Stomach (tissue), 9 donors: Measurements from ENCODE around the gene PDCD4. TPM values are rescaled to one million over a fixed set of nuclear protein-coding genes. Genes with fewer than 3 reads are reported as not detected.
"Not testable (repeated sequence)": the region's sequence is repeated elsewhere in the genome, so short reads cannot be mapped to it uniquely, and the experiment has no call there.

ENCODE experiments used
- DNase-seq, 2 donors: peaks; one replicate each; pipeline versions ENCODE4 v3.0.0 to v3.0.0-alpha.2; 2013 to 2019
- H3K27ac ChIP-seq, 5 donors: fragments of 200-600 bp in 4 of 5; sonication (generic) in 4 of 5; one replicate each; pipeline ENCODE4 v1.5.1; 2013 to 2019; ENCODE audit warnings: mild to moderate bottlenecking in 1 of 5, moderate library complexity in 1 of 5
- H3K27me3 ChIP-seq, 3 donors: fragments of 200-600 bp; sonication (generic); one replicate each; pipeline ENCODE4 v1.5.1; 2017 to 2019; ENCODE audit warnings: mixed run types in 1 of 3
- H3K36me3 ChIP-seq, 4 donors: fragments of 200-600 bp; sonication (generic); 1 replicate in 3 of 4; 2 replicates in 1 of 4; pipeline ENCODE4 v1.5.1; 2016 to 2019
- H3K4me1 ChIP-seq, 4 donors: fragments of 200-600 bp; sonication (generic); one replicate each; pipeline ENCODE4 v1.5.1; 2016 to 2019
- H3K4me3 ChIP-seq, 4 donors: fragments of 200-600 bp; sonication (generic) in 3 of 4; one replicate each; pipeline ENCODE4 v1.5.1; 2016 to 2019; ENCODE audit warnings: mild to moderate bottlenecking in 1 of 4
- H3K9me3 ChIP-seq, 4 donors: fragments of 200-600 bp; sonication (generic); one replicate each; pipeline ENCODE4 v1.5.1; 2016 to 2019
- EP300 ChIP-seq: sonication (generic); formaldehyde crosslinking; IDR thresholded peaks from one replicate; pipeline ENCODE4 v1.6.1; 2017; ENCODE audit warnings: antibody characterized with exemption
- POLR2A ChIP-seq, 4 donors: fragments of 450-650 bp; IDR thresholded peaks; one replicate each; pipeline ENCODE4 v1.6.1; 2016; ENCODE audit warnings: antibody characterized with exemption in 4 of 4, control low read depth in 2 of 4, mild to moderate bottlenecking in 1 of 4, moderate library complexity in 1 of 4
- POLR2AphosphoS5 ChIP-seq, 3 donors: sonication (generic); formaldehyde crosslinking; IDR thresholded peaks; one replicate each; pipeline ENCODE4 v1.6.1; 2016; ENCODE audit warnings: antibody characterized with exemption in 3 of 3
- WGBS, 5 donors: extraction: QIAGEN DNeasy Blood & Tissue Kit in 3 of 5; methylation state at CpG; one replicate each; pipeline versions ENCODE4 v1.1.5 to v1.1.7; 2013 to 2018; 5-methylcytosine and 5-hydroxymethylcytosine counted together
- intact Hi-C: fragments of 100-400 bp; cut with DNase I; formaldehyde crosslinking; loops from one replicate; pipeline ENCODE4 v1.15.1; 2023; ENCODE audit warnings: low total_unique reads
- polyA plus RNA-seq, 3 donors: library from polyadenylated mRNA; stranded (reverse); fragments of 200-250 nt; gene quantifications; one replicate each; pipeline ENCODE4 v1.2.3, GENCODE V29; 2013
- total RNA-seq, 5 donors: library from RNA; depleted of rRNA; stranded (reverse); fragments of >200 nt; gene quantifications; one replicate each; pipeline versions ENCODE4 v1.1.0 to v1.2.3, GENCODE V29; 2014 to 2016
- TF ChIP-seq, protein P1 (sequence below), 7 experiments: fragments of 450-650 bp in 4 of 7; fragments of 200-600 bp in 3 of 7; sonication (generic) in 3 of 7; IDR thresholded peaks; one replicate each; pipeline ENCODE4 v1.5.1; 2016 to 2019; ENCODE audit warnings: antibody characterized with exemption in 7 of 7, control low read depth in 2 of 7, mild to moderate bottlenecking in 1 of 7
- donor health status: healthy with polysubstance abuse.
- donor health status: Bipolar disorder and iron deficiency.
- donor health status: healthy.

Gene PDCD4
- total and polyA plus RNA-seq, 8 donors = 39.3 to 605 (median 119) TPM

DNA sequence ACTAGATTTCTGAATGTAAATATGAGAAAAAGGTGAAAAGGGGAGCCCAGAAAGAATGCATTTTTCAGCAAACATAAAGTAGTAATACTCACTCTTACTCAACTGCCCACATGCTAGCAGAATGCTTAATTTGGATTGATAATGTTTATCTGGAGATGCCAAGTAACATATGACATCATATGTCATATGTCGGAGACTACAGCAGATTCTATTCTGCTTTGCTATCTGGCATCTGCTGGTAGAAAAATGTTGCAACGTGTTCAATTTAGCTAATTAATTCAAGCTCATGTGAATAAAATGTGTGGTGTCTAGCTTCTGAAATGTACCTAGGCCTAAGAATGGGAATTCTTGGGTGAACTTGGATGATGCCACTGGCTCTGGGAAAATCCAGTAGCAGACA is 42.7 kb downstream of the PDCD4 start:
- no peak overlapping the region for H3K27ac ChIP-seq
- peaks cover 5 to 25% (median 16%) of the 10 kb centered on the region in 4 donors for H3K4me1 ChIP-seq
- no peaks in the 10 kb centered on the region for H3K9me3 ChIP-seq
- H3K4me3 ChIP-seq = no peak overlapping the region
- WGBS, 5 donors = 77 to 86% (median 84%) methylated on average over 2 of the region's 2 CpGs
- no peaks in the 10 kb centered on the region for H3K27me3 ChIP-seq
- TF ChIP-seq EP300 = no peak
- TF ChIP-seq POLR2A (IDR thresholded peaks at IDR 0.05) = no peak
- TF ChIP-seq, protein P1, sequence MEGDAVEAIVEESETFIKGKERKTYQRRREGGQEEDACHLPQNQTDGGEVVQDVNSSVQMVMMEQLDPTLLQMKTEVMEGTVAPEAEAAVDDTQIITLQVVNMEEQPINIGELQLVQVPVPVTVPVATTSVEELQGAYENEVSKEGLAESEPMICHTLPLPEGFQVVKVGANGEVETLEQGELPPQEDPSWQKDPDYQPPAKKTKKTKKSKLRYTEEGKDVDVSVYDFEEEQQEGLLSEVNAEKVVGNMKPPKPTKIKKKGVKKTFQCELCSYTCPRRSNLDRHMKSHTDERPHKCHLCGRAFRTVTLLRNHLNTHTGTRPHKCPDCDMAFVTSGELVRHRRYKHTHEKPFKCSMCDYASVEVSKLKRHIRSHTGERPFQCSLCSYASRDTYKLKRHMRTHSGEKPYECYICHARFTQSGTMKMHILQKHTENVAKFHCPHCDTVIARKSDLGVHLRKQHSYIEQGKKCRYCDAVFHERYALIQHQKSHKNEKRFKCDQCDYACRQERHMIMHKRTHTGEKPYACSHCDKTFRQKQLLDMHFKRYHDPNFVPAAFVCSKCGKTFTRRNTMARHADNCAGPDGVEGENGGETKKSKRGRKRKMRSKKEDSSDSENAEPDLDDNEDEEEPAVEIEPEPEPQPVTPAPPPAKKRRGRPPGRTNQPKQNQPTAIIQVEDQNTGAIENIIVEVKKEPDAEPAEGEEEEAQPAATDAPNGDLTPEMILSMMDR (IDR thresholded peaks at IDR 0.05) = no peak
- TF ChIP-seq POLR2AphosphoS5 (IDR thresholded peaks at IDR 0.05) = no peak
- peaks cover 0 to 5% (median 2%) of the 10 kb centered on the region in 4 donors for H3K36me3 ChIP-seq
- DNase-seq = no peak
- intact Hi-C loops = no loop called here

DNA sequence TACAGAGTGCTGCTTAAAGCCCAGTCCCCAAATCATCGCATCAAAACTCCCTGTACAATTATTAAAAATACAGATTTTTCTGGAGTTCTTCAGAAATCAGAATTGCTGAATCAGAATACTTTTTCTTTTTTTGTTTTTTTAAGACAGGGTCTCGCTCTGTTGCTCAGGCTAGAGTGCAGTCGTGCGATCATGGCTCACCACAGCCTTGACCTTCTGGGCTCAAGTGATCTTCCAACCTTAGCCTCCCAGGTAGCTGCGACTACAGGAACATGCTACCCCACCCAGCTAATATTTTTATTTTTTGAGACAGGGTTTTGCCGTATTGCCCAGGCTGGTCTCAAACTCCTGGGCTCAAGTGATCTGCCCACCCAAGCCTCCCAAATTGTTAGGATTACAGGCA is 43.3 kb downstream of the PDCD4 start:
- peaks cover 0 to 3% (median 1%) of the 10 kb centered on the region in 4 donors for H3K36me3 ChIP-seq
- 94 to 97% (median 96%) methylated on average over 6 of the region's 6 CpGs for WGBS, 5 donors
- H3K4me1 ChIP-seq = peaks cover 5 to 25% (median 16%) of the 10 kb centered on the region in 4 donors
- no peak overlapping the region for H3K4me3 ChIP-seq
- DNase-seq = no peak
- TF ChIP-seq POLR2AphosphoS5 (IDR thresholded peaks at IDR 0.05) (no peak), EP300 (no peak), POLR2A (IDR thresholded peaks at IDR 0.05) (no peak)
- TF ChIP-seq, protein P1 (IDR thresholded peaks at IDR 0.05) = no peak
- H3K9me3 ChIP-seq = no peaks in the 10 kb centered on the region
- no peak overlapping the region for H3K27ac ChIP-seq
- no peaks in the 10 kb centered on the region for H3K27me3 ChIP-seq
- intact Hi-C loops = no loop called here

DNA sequence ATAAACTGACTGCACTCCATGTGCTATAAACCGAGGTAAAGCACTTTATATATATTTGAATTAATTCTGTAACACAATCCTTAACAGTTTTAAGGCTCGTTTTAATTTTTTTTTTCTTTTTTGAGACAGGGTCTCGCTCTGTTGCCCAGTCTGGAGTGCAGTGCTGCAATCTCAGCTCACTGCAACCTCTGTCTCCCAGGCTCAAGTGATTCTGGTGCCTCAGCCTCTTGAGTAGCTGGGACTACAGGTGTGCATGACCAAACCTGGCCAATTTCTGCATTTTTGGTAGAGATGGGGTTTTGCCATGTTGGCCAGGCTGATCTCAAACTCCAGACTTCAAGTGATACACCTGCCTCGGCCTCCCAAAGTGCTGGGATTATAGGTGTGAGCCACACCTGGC is 43.9 kb downstream of the PDCD4 start:
- H3K9me3 ChIP-seq, intact Hi-C loops, H3K27ac ChIP-seq, H3K36me3 ChIP-seq, DNase-seq, H3K4me3 ChIP-seq, H3K27me3 ChIP-seq: not testable (repeated sequence)
- H3K4me1 ChIP-seq = peaks cover 5 to 27% (median 17%) of the 10 kb centered on the region in 4 donors
- WGBS, 5 donors = 87 to 98% (median 94%) methylated on average over 4 of the region's 4 CpGs

DNA sequence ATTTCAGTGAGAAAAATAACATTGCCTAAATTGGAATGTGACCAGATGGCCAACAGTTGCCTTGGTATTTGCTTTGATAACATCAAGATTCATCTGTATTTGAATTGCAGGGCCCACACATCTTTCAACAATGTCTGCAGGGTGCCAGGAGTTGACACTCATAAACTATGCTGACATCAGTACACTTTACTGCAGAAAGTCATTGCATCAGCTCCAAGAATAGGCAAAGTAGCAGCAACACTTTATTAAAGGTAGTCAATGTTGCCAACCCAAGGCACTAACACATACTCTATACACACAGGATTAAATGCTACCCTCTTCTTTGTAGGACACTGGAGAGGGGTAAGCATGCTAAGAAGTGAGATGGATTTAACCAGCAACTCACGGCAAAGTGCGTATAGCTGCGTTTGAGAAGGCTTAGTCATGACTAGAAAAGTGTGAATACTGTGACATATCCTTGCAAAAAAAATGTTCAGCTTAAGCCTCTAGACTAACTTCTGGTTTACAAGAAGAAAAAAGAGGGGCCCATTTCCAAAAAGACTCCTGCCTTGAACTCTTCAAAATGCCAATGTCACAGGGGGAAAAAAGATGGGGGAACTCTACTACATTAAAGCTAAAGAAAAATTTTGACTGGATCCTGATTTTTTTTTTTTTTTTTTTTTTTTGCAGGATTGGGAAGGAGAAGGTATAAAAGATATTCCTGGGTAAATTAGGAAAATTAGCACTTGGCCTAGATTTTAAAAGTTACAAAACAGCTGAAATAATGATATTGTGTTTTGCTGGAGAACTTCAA is 45.0 kb downstream of the PDCD4 start:
- DNase-seq = no peak
- Histone ChIP-seq H3K4me1 (peaks cover 10 to 38% (median 24%) of the 10 kb centered on the region in 4 donors), H3K27ac (no peak overlapping the region), H3K4me3 (no peak overlapping the region), H3K9me3 (no peaks in the 10 kb centered on the region), H3K27me3 (no peaks in the 10 kb centered on the region), H3K36me3 (peaks cover 0 to 3% (median 0%) of the 10 kb centered on the region in 4 donors)
- TF ChIP-seq EP300 = no peak
- no peak for TF ChIP-seq POLR2A (IDR thresholded peaks at IDR 0.05)
- intact Hi-C loops = no loop called here
- WGBS, 5 donors = 91 to 95% (median 91%) methylated on average over 3 of the region's 3 CpGs

DNA sequence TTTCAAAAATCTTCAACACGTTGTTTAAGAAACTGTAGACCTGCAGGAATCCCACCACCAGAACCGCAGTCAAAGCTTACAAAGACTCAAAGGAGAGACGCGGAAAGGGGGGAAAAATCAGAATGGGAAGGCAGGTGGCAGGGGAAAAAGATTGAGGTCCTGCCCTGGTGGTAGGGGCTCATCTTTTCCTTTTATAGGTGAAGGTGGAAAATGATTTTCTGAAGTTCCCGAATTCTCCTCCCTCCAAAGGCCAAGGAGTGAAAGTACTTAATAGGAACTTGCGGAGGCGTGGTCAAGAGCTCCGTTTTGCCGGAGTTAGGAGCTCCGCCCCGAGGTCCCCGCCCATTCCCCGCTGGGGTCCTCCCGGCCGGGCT is 46.5 kb downstream of the PDCD4 start:
- 0 to 1% (median 0%) methylated on average over 14 to 15 of the region's 15 CpGs for WGBS, 5 donors
- intact Hi-C loops = no loop called here
- peak in 1 of 3 donors; percentile 76 for TF ChIP-seq POLR2AphosphoS5 (IDR thresholded peaks at IDR 0.05)
- TF ChIP-seq, protein P1 (IDR thresholded peaks at IDR 0.05) = no peak
- TF ChIP-seq EP300 = no peak
- TF ChIP-seq POLR2A (IDR thresholded peaks at IDR 0.05) = no peak
- Histone ChIP-seq H3K27me3 (no peaks in the 10 kb centered on the region), H3K4me1 (peaks cover 10 to 46% (median 33%) of the 10 kb centered on the region in 4 donors), H3K4me3 (peak overlapping the region; percentile 52 to 77 (median 73)), H3K9me3 (no peaks in the 10 kb centered on the region), H3K36me3 (peaks cover 0 to 3% (median 0%) of the 10 kb centered on the region in 4 donors), H3K27ac (peak overlapping the region; percentile 93 to 100 (median 98))
- peak; percentile 97 to 99 for DNase-seq
